ENCODE results near the gene NFIB.

DNA sequence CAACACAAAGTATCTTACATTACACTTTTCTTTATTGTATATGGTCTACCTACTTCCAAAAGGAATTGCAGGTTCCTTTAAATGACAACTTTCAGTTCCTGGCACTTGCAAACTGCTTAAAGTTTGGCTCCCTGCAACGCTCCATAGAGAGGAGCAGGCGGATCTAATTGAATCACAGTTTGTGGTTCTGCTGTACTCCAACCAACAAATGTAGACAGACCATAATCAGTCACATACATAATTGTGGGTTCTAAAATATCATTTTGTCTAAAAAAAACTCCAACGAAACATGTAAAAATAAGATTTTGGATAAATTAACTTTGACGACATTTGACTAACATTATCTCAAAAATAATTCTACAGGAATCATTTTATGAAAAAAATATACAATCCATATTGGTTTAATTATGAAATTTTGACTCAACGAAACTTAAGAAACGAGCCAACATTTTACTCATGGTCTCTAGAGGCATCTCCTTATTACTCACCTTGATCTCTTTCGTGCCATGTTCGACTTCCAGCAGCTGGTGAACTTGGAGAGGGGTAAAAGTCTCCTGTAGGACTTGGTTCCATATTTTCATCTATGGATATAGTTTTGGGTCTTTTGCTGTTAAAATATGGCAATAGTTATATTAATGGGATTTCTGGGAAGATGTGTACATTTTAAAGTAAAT lies 167.6 kb downstream of the NFIB start:
- TF ChIP-seq POLR2A (IDR thresholded peaks at IDR 0.05) (no peak), POLR2AphosphoS5 (IDR thresholded peaks at IDR 0.05) (no peak), CTCF (IDR thresholded peaks at IDR 0.05) (no peak)
